ENCODE results near the gene UQCRQ.

DNA sequence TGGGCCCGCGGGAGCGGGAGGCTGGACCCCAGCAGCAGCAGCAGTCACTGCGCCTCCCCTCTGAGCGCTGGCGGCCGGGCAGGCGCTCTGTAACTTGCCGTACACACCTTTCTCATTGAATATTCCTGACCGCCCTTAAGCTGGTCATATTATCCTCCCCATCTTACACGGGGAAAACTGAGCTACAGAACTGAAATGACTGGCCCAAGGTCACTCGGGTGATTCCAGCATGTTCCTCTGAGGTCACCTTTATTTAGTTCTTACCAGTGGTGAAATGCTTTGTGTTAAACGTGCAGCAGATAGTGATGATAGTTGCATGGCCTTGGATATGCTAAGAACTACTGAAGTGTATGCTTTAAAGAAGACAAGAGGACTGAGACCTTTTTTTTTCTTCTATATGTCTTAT is 607 bp downstream of the UQCRQ start:
- no peak for TF ChIP-seq POLR2A (IDR thresholded peaks at IDR 0.05; ENCODE audit: low read depth, low read length)
- no peak for TF ChIP-seq POLR2AphosphoS5 (IDR thresholded peaks at IDR 0.05; ENCODE audit: low read depth, low read length)
